Spinal cord (tissue), 10 donors: ENCODE data around the gene PSMA4. TPM values are rescaled to one million over a fixed set of nuclear protein-coding genes. Genes with fewer than 3 reads are reported as not detected.

ENCODE experiments used
- DNase-seq, 6 donors: peaks; one replicate each; pipeline versions ENCODE4 v3.0.0 to v3.0.0-alpha.2; 2013 to 2015; ENCODE audit warnings: low spot score in 6 of 6, low read depth in 4 of 6
- H3K27ac ChIP-seq: one replicate; pipeline ENCODE4 v1.5.1; 2013; ENCODE audit warnings: low read depth, low read length, control low read depth
- H3K27me3 ChIP-seq: one replicate; pipeline ENCODE4 v1.6.1; 2013; ENCODE audit warnings: low read length; ENCODE audit not compliant: control insufficient read depth, insufficient read depth
- H3K36me3 ChIP-seq: one replicate; pipeline ENCODE4 v1.6.1; 2013; ENCODE audit warnings: low read length; ENCODE audit not compliant: control insufficient read depth, insufficient read depth
- H3K4me1 ChIP-seq: one replicate; pipeline ENCODE4 v1.6.1; 2013; ENCODE audit warnings: low read length; ENCODE audit not compliant: control insufficient read depth, insufficient read depth
- H3K4me3 ChIP-seq: one replicate; pipeline ENCODE4 v1.5.1; 2013; ENCODE audit warnings: low read depth, low read length, control low read depth
- H3K9me3 ChIP-seq: one replicate; pipeline ENCODE4 v1.6.1; 2013; ENCODE audit warnings: low read length; ENCODE audit not compliant: control insufficient read depth, insufficient read depth
- WGBS: methylation state at CpG from one replicate; pipeline ENCODE4 v1.1.5; 2013; ENCODE audit warnings: missing lambda C conversion rate; ENCODE audit not compliant: insufficient coverage; 5-methylcytosine and 5-hydroxymethylcytosine counted together
- polyA plus RNA-seq, 2 donors: library from polyadenylated mRNA; unstranded; fragments of 120-200 nt; gene quantifications; one replicate each; pipeline ENCODE4 v1.2.1, GENCODE V29; 2013; ENCODE audit not compliant: insufficient read length in 2 of 2
- total RNA-seq, 2 donors: library from RNA; depleted of rRNA in 1 of 2; stranded (reverse); fragments of 120-200 nt in 1 of 2; fragments of >200 nt in 1 of 2; gene quantifications; one replicate each; pipeline versions ENCODE4 v1.2.3 to v1.2.4, GENCODE V29; 2013 to 2014
- donor health status: healthy.

Gene PSMA4
- total and polyA plus RNA-seq, 4 donors = 168 to 201 (median 182) TPM

DNA sequence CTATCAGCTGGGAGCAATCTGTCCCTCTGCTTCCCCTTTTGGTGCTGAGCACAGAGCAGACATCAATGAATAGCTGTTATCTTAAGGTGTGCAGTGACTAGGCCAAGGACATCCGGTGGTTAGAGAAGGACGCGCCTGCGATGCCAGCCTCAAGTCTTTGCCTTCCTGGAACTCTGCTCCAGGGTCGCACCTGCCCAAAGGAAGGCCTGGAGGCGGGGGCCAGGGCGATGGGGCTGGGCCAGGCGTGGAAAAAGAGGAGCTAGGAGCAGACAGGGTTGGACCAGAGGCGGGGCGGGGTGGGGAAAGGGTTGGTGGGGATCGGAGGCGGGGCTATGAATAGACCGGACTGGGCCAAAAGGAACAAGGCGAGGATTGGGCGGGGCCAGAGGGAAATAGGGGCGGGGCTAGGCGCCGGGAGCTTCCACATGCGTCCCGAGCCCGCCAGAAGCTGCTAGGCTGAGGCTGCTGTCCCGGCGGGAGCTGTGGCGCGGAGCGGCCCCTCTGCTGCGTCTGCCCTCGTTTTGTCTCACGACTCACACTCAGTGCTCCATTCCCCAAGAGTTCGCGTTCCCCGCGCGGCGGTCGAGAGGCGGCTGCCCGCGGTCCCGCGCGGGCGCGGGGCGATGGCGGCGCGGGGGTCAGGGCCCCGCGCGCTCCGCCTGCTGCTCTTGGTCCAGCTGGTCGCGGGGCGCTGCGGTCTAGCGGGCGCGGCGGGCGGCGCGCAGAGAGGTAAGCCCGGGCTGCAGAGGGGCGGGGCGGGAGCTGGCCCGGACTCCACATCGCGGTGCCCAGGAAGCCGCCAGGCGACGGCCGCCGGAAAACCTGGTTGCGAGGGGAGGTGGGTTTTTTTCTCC lies 25.1 kb downstream of the PSMA4 start, which contains the start of gene CHRNA5:
Gene CHRNA5 (plus strand): TSS at position 424 of the 854 bp plus-strand sequence. CDS start 200 bp downstream, at position 624.
- peaks cover 16% of the 10 kb centered on the region for H3K27me3 ChIP-seq
- no peaks in the 10 kb centered on the region for H3K9me3 ChIP-seq
- H3K4me1 ChIP-seq = peaks cover 14% of the 10 kb centered on the region
- H3K4me3 ChIP-seq = peak within 1 kb of the TSS; percentile 48
- under 1% methylated on average over 72 of the region's 75 CpGs for WGBS
- peak in 5 of 6 donors; percentile 27 to 94 (median 59) for DNase-seq
- H3K27ac ChIP-seq = no peak within 1 kb of the TSS
- no peaks in the 10 kb centered on the region for H3K36me3 ChIP-seq

DNA sequence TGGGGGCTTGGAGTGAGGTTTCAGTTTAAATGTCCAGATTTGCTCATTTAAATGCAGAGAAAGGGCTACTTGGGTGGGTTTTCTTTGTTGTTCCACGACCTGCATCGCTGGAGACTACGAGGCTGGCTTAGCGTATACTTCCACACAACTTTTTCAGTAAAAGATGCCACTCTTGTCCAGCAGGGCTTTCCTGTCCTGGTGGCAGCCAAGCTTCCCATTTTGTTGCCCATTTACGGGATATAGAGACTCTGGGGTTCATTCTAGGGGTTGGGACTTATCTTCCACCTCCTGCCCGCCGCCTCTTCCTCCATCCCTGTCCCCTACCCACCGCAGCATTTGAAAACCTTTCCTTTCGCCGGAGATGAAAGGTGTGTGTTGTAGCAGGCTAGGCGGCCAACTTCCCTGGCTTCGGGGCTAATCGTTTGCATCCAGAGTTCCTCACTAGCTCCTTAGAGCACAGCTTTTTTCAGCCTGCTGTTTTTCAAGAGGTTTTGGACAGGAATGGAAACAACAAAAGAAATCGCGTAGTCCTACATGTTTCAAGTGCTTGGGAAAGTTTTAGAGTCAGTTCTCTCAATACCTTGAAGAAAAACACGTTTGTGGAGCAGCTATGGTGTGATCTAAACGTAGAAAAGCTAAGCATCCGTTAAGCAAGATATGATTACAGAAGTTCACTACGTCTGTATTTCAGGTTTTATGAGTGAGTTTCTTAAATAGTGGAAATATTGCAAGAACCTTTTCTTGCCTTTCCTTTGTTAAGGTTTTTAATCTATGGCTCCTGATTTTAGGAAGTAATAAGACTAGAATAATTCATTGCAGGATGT lies 25.9 kb downstream of the PSMA4 start:
- DNase-seq = peak in 2 of 6 donors; percentile 38 to 53
- peaks cover 14% of the 10 kb centered on the region for H3K4me1 ChIP-seq
- H3K9me3 ChIP-seq = no peaks in the 10 kb centered on the region
- no peak overlapping the region for H3K27ac ChIP-seq
- peaks cover 16% of the 10 kb centered on the region for H3K27me3 ChIP-seq
- WGBS = 7% methylated on average over 7 of the region's 19 CpGs
- peak overlapping the region; percentile 48 for H3K4me3 ChIP-seq
- H3K36me3 ChIP-seq = no peaks in the 10 kb centered on the region

DNA sequence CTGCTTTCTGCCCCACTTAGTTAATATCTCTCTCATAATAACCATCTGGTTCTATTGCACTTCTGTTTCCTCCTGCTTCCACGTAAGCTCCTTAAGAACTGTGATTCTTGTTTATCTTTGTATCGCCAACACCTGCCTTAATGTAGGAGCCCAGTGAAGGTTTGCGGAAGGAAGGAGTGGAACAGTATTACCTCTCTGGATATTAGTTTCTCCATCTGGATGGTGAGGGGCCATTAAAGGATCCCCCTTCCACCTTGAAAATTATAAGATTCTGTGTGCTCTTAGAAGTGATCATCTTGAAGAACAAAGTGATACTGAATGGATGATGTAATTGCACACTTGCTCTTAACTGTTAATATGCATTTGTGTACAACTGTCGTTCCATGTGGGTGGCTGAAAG lies 27.3 kb downstream of the PSMA4 start:
- no peak for DNase-seq
- Histone ChIP-seq H3K9me3 (no peaks in the 10 kb centered on the region), H3K4me1 (peaks cover 14% of the 10 kb centered on the region), H3K36me3 (no peaks in the 10 kb centered on the region), H3K27ac (no peak overlapping the region), H3K4me3 (no peak overlapping the region), H3K27me3 (peaks cover 16% of the 10 kb centered on the region)
- 88% methylated on average over 2 of the region's 4 CpGs for WGBS

DNA sequence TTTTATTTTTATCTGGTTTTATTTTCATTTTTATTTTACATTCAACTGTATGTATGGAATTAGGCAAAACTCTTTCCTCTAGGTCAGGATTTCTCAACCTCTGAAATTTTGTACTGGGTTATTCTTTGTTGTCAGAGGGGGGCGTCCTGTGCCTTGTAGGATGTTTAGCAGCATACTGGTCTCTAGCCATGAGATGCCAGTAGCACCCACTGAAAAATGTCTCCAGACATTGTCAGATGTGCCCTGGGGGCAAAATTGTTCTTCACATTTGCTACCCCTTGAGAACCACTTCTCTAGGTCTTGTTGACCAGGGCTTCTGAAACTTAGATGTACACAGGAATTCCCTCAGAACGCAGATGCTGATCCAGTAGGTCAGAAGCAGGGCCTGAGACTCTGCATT lies 30.5 kb downstream of the PSMA4 start:
- H3K9me3 ChIP-seq = no peaks in the 10 kb centered on the region
- H3K27me3 ChIP-seq = peaks cover 16% of the 10 kb centered on the region
- H3K27ac ChIP-seq = no peak overlapping the region
- no peak overlapping the region for H3K4me3 ChIP-seq
- peaks cover 6% of the 10 kb centered on the region for H3K4me1 ChIP-seq
- no peaks in the 10 kb centered on the region for H3K36me3 ChIP-seq
- DNase-seq = no peak
- WGBS = 67% methylated on average over 1 of the region's 2 CpGs

DNA sequence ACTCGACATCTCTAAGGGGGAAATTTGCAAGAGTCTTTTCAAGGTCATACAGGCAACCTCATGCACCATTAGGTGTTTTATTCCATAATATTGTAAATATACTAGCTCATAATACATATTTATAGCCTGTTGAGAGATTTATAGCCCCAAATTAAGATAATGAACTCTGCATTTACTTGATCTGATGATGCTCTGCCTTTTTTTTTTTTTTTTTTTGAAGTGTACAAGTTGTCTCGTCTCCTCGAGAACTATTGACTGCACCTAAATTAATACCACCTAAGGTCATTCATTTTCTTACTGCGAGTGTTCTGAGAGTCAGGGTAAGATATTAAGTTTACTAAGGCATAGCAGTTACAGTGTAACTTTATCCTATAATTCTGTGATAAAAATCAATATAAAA lies 31.1 kb downstream of the PSMA4 start:
- no CpG with 5 or more reads among the region's 4 CpGs for WGBS
- Histone ChIP-seq H3K4me1 (no peaks in the 10 kb centered on the region), H3K9me3 (no peaks in the 10 kb centered on the region), H3K4me3 (no peak overlapping the region), H3K27me3 (peaks cover 10% of the 10 kb centered on the region), H3K27ac (no peak overlapping the region), H3K36me3 (no peaks in the 10 kb centered on the region)
- no peak for DNase-seq

DNA sequence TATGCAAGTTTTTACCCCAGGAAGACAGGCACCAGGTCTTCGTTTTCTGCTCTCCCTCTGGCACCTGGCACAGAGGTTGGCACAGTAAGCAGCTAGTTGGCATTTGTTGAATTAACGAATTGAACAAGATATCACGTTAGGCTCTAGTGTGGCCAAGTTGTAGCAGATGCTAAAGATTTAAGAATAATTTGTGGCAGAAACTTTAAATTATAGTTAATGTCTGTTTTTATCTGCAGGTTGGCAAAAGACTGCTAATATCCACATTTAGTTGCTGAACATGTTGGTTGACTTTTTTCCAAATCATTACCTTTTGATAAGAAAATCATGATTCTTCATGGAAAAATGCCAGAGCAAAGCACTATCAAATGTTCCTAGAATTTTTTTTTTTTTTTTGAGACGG lies 33.2 kb downstream of the PSMA4 start:
- peak in 1 of 6 donors; percentile 53 for DNase-seq
- Histone ChIP-seq H3K4me3 (no peak overlapping the region), H3K4me1 (no peaks in the 10 kb centered on the region), H3K27ac (no peak overlapping the region), H3K9me3 (no peaks in the 10 kb centered on the region), H3K36me3 (no peaks in the 10 kb centered on the region), H3K27me3 (no peaks in the 10 kb centered on the region)
- WGBS = 100% methylated on average over 1 of the region's 4 CpGs

DNA sequence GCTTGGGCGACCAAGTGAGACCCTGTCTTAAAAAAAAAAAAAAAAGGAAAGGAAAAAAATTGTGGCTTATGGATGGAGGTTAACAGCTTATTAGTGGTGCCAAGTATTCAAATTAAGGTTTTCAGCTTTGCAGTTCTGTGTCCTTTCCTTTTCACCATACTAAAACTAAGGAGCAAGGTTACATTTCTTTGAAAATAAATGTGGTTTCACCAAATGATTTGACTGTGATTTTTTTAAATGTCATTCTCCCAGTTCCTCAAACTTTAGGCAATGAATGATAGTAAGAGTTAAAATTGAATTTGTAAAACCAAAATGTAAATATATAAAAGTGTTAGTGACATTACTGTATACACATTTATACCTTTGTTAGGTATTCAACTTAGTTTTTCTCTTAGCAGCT lies 34.7 kb downstream of the PSMA4 start:
- Histone ChIP-seq H3K4me3 (no peak overlapping the region), H3K27ac (no peak overlapping the region), H3K9me3 (no peaks in the 10 kb centered on the region), H3K36me3 (no peaks in the 10 kb centered on the region), H3K27me3 (no peaks in the 10 kb centered on the region), H3K4me1 (no peaks in the 10 kb centered on the region)
- 100% methylated on average over 1 of the region's 1 CpG for WGBS
- no peak for DNase-seq

DNA sequence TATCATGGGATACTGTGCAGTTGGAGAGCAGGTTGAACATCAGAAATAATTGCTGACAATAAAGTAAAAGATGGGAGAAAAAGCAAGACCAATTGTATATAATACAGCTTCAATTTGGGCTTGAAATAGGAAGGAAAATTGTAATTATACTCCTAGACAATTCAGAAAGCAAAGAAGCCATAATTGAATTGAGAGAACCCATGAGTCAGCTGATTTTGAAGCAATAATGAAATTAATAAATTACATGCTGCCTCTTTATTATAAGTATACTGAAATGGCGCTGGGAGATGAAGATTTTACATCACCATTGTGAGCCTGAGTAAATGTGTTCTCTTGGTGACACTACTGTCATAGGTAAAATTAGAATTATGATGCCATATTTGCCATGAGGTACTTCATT lies 57.3 kb downstream of the PSMA4 start:
- no CpG with 5 or more reads among the region's 1 CpG for WGBS

DNA sequence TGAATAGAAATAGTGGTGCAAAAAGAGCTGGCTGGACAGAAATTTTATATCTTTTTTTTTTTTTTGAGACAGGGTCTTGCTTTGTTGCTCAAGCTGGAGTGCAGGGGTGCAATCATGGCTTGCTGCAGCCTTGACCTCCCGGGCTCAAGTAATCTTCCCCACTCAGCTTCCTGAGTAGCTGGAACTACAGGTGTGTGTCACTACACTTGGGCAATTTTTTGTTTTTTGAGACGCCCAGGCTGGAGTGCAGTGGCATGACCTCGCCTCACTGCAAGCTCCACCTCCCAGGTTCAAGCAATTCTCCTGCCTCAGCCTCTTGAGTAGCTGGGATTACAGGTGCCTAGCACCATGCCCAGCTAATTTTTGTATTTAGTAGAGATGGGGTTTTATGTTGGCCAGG lies 58.1 kb downstream of the PSMA4 start:
- no peak overlapping the region for H3K4me3 ChIP-seq
- no peak for DNase-seq
- H3K27ac ChIP-seq = no peak overlapping the region
- no peaks in the 10 kb centered on the region for H3K27me3 ChIP-seq
- no peaks in the 10 kb centered on the region for H3K36me3 ChIP-seq
- no peaks in the 10 kb centered on the region for H3K9me3 ChIP-seq
- H3K4me1 ChIP-seq = no peaks in the 10 kb centered on the region
- WGBS = 40% methylated on average over 1 of the region's 3 CpGs

More for the DNA sequence above, 57.3 kb downstream of the PSMA4 start:
- H3K36me3 ChIP-seq = no peaks in the 10 kb centered on the region
- H3K4me3 ChIP-seq = no peak overlapping the region
- H3K9me3 ChIP-seq = no peaks in the 10 kb centered on the region
- H3K27me3 ChIP-seq = no peaks in the 10 kb centered on the region
- no peak overlapping the region for H3K27ac ChIP-seq
- DNase-seq = peak in 1 of 6 donors; percentile 33
- no peaks in the 10 kb centered on the region for H3K4me1 ChIP-seq
